ENCODE results near the gene EZR.

GRCh38 chr6:158781692-158782373 is 37.3 kb downstream of the EZR start:
- TF ChIP-seq CTCF (IDR thresholded peaks at IDR 0.05; ENCODE audit: low read length) (no peak), EZH2 (IDR thresholded peaks at IDR 0.05; ENCODE audit: borderline replicate concordance, low read length) (no peak)
